22Rv1 (cell line): ENCODE data around the gene RNF166.
A peak's percentile ranks its signal among the peaks of the same experiment; 100 is the strongest.

Experiments used
- H3K27ac ChIP-seq: fragments of 450-650 bp; 2 replicates; pipeline ENCODE4 v1.5.1; 2017
- ZFX ChIP-seq: fragments of 450-650 bp; IDR thresholded peaks from 2 replicates; pipeline ENCODE4 v1.6.1; 2017; ENCODE audit warnings: antibody characterized with exemption, borderline replicate concordance
- TF ChIP-seq, protein P1 (sequence below): fragments of 450-650 bp; IDR thresholded peaks from 2 replicates; pipeline ENCODE4 v1.5.1; 2017; ENCODE audit warnings: mild to moderate bottlenecking

RNF166 gene

DNA sequence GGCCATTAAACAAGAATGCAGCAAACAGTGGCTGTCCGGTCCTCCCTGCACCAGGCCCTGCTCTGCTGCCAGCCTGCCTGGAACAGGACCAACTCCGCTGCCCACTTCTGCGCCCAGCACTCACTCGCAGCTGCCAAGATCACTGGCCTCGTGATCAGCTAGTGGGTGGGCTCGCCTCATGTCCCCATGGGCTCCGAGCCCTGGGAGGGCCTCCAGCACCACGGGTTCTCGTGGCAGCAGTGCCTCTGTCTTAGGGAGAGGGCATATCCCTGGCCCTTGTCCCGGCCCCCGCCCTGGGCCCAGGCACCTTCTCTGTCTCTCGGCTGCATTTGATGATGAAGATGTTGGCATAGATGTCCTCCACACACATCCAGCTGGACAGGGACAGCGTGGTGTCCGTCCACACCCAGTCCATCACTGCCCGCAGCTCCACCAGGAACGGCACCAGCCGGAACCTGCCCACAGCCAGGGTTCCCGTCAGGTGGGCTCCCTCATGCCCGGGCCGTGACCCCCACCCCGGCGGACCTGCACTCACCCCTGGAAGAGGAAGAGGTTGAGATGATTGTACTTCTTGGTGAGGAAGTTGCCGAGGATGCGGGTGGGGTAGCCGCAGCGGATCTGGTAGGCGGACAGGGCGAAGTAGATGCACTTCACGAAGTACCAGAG, 13.2 kb upstream of the RNF166 start:
- TF ChIP-seq ZFX, result no peak
- TF ChIP-seq, protein P1, sequence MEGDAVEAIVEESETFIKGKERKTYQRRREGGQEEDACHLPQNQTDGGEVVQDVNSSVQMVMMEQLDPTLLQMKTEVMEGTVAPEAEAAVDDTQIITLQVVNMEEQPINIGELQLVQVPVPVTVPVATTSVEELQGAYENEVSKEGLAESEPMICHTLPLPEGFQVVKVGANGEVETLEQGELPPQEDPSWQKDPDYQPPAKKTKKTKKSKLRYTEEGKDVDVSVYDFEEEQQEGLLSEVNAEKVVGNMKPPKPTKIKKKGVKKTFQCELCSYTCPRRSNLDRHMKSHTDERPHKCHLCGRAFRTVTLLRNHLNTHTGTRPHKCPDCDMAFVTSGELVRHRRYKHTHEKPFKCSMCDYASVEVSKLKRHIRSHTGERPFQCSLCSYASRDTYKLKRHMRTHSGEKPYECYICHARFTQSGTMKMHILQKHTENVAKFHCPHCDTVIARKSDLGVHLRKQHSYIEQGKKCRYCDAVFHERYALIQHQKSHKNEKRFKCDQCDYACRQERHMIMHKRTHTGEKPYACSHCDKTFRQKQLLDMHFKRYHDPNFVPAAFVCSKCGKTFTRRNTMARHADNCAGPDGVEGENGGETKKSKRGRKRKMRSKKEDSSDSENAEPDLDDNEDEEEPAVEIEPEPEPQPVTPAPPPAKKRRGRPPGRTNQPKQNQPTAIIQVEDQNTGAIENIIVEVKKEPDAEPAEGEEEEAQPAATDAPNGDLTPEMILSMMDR, result no peak
- H3K27ac ChIP-seq, result no peak overlapping the region

GRCh38 chr16:88718178-88718577, 12.0 kb upstream of the RNF166 start:
- H3K27ac ChIP-seq, result peak overlapping the region; percentile 12; the same call in 1 of the 2 replicates
- TF ChIP-seq, protein P1, result no peak
- no peak for TF ChIP-seq ZFX

- H3K27ac ChIP-seq, result no peak overlapping the region
- TF ChIP-seq ZFX, result no peak
- TF ChIP-seq, protein P1, result no peak
Observed at GRCh38 chr16:88716601-88717001, 10.4 kb upstream of the RNF166 start.

DNA sequence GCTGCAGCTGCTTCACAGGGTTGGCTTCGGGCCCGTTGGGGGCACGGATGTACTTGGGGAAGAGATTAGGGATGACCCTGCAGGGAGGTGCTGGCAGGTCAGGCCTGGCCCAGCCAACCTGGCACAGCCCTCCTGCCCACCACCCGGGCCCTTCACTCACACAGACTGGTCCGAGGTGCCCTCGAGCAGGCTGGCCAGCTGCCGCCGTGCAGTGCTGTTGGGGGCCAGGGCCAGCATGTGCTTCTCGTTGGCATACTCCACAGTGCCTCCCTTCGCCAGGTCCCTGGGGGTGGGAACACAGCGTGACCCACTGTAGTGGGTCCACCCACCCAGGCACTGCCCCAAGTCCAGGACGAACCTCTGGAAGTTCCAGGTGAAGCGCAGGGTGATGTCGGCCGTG, 10.0 kb upstream of the RNF166 start:
- no peak for TF ChIP-seq ZFX
- TF ChIP-seq, protein P1, result no peak
- no peak overlapping the region for H3K27ac ChIP-seq

DNA sequence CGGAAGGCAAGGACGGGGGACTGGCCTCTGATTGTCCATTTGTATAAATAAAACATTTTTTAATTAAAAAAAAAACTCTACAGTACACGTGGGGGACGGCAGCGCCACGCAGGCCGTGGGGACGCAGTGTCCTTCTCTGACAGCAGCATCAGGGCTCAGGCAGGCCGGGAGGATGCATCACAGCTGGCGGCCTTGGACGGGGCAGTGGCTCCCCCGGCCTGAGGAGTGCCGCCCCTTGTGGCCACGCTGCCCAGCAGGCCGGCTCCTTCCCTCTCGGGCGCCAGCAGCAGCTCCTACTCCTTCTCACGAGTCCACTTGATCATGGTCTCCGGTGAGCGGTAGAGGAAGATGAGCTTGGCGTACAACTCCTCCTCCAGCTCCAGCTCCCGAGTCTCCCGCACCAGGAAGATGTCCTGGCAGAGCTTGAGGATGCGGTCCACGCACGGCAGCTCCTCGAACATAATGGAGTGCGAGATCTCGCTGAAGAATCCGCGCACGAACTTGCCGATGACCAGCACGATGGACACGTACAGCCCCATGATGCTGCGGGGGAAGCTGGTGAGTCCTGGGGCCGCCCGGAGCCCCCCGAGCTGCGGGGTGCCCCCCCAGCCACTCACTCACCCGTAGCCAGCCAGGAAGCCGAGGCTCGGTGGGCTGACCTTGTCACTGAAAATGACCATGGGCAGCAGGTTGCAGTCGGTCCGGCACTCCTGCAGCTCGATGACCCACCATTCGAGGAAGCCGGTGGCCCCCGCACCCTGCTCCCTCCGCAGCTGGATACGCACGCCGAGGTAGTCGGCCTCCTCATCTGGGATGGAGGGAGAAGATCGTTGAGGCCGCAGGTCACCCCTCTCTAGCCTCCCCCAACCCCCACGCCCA, 9.3 kb upstream of the RNF166 start:
- TF ChIP-seq ZFX, result no peak
- TF ChIP-seq, protein P1, result no peak
- H3K27ac ChIP-seq, result no peak overlapping the region

DNA sequence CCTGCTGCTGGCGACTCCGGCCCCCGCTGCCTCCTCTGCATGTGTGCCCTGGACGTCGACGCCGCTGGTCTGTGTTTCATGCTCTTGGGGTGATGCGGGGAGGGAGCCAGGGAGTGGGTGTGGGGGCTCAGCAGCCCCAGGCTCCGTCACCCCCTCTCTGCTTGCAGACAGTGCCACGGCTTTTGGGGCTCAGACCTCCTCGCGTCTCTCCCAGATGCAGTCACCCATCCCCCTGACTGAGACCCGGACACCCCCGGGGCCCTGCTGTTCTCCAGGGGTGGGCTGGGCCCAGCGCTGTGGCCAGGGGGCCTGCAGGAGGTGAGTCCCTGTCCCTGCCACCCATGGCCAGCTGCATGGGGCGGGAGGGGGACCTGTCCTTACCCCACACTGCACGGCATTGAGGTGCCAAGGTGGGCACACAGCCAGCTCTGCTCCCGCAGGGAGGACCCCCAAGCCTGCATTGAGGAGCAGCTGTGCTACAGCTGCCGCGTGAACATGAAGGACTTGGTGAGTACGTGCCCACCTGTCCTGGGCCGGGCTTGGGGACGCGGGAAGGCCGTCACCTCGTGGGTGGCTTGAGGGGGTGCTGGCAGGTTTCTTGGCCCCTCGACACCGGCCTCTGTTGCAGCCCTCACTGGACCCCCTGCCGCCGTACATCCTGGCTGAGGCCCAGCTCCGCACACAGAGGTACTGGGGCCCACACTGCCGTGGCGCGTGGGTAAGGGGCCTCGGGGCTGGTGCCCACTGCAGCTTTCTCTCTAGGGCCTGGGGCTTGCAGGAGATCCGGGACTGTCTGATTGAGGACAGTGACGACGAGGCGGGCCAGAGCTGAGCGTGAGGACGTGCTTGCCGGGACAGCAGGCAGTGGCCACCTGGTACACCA, 8.5 kb upstream of the RNF166 start:
- TF ChIP-seq ZFX, result no peak
- TF ChIP-seq, protein P1, result no peak
- H3K27ac ChIP-seq, result no peak overlapping the region
